ENCODE data around the gene RTL1.

- no peak for TF ChIP-seq FOXK2 (IDR thresholded peaks at IDR 0.05)
- no peak for TF ChIP-seq SREBF2 (IDR thresholded peaks at IDR 0.05; ENCODE audit: low read length)
- no peak for TF ChIP-seq NRF1 (conservative IDR thresholded peaks at IDR 0.05; ENCODE audit: low read depth, low read length)
- TF ChIP-seq MXI1 (IDR thresholded peaks at IDR 0.05; ENCODE audit: low read depth, low read length): no peak
- no peak for TF ChIP-seq CTCF (IDR thresholded peaks at IDR 0.05 in 2 of 3, conservative IDR thresholded peaks at IDR 0.05 in 1 of 3; ENCODE audit: control insufficient read depth in 2 of 3, extremely low read depth in 1 of 3, insufficient read depth in 1 of 3, low read depth in 3 of 3, low read length in 3 of 3)
- no peak for TF ChIP-seq NBN (IDR thresholded peaks at IDR 0.05)
- TF ChIP-seq CBX3 (IDR thresholded peaks at IDR 0.05; ENCODE audit: borderline replicate concordance, low read depth): no peak
- TF ChIP-seq SIX5 (IDR thresholded peaks at IDR 0.05; ENCODE audit: low read depth, low read length, severe bottlenecking): no peak
Measured at GRCh38 chr14:100858838-100859220, 44.7 kb downstream of the RTL1 start.

All from GM12878 (cell line).